Left hindlimb (tissue), 1 donor: ENCODE results near the gene ZNF425.
"Not testable (repeated sequence)": the region's sequence is repeated elsewhere in the genome, so short reads cannot be mapped to it uniquely, and the experiment has no call there.

ENCODE experiments used
- DNase-seq: peaks from one replicate; pipeline ENCODE4 v3.0.0-alpha.2; 2018

ZNF425 gene

GRCh38 chr7:149133028-149133710 is 7.0 kb upstream of the ZNF425 start:
- DNase-seq: no peak

GRCh38 chr7:149130572-149131198 is 4.6 kb upstream of the ZNF425 start:
- DNase-seq: no peak

- no peak for DNase-seq
Observed at GRCh38 chr7:149126662-149127266, 640 bp upstream of the ZNF425 start.

- DNase-seq: no peak
Observed at GRCh38 chr7:149125189-149125862, 798 bp downstream of the ZNF425 start.

GRCh38 chr7:149109969-149110368 is 16.2 kb downstream of the ZNF425 start:
- no peak for DNase-seq

- DNase-seq: no peak
Observed at GRCh38 chr7:149104749-149105148, 21.4 kb downstream of the ZNF425 start.

GRCh38 chr7:149104214-149104613 is 21.9 kb downstream of the ZNF425 start:
- DNase-seq: no peak

- no peak for DNase-seq
Observed at GRCh38 chr7:149103424-149103823, 22.7 kb downstream of the ZNF425 start.

GRCh38 chr7:149102666-149103065 is 23.5 kb downstream of the ZNF425 start:
- DNase-seq: no peak

GRCh38 chr7:149100821-149101220 is 25.3 kb downstream of the ZNF425 start:
- no peak for DNase-seq

- DNase-seq: no peak
Observed at GRCh38 chr7:149099058-149099457, 27.1 kb downstream of the ZNF425 start.

- DNase-seq: no peak
Observed at GRCh38 chr7:149097088-149097487, 29.0 kb downstream of the ZNF425 start.

GRCh38 chr7:149093228-149093627 is 32.9 kb downstream of the ZNF425 start:
- no peak for DNase-seq

GRCh38 chr7:149092244-149092643 is 33.9 kb downstream of the ZNF425 start:
- DNase-seq: not testable (repeated sequence)

GRCh38 chr7:149090397-149091195 is 35.5 kb downstream of the ZNF425 start, which contains the start of gene ZNF786:
TSS of gene ZNF786 (minus strand) at chr7:149090718. CDS start at chr7:149090640, 78 bp downstream.
- peak; percentile 94 for DNase-seq

- no peak for DNase-seq
Observed at GRCh38 chr7:149087376-149087775, 38.7 kb downstream of the ZNF425 start.

- DNase-seq: no peak
Observed at GRCh38 chr7:149085866-149086265, 40.3 kb downstream of the ZNF425 start.

- no peak for DNase-seq
Observed at GRCh38 chr7:149084407-149084806, 41.7 kb downstream of the ZNF425 start.

GRCh38 chr7:149081914-149082313 is 44.2 kb downstream of the ZNF425 start:
- DNase-seq: no peak

- no peak for DNase-seq
Observed at GRCh38 chr7:149077594-149077993, 48.5 kb downstream of the ZNF425 start.

GRCh38 chr7:149075286-149075685 is 50.8 kb downstream of the ZNF425 start:
- DNase-seq: no peak

GRCh38 chr7:149074116-149074885 is 51.8 kb downstream of the ZNF425 start:
- DNase-seq: no peak
